ENCODE results near the gene BMPR1B.

GRCh38 chr4:94892051-94892450, 134.3 kb downstream of the BMPR1B start:
- TF ChIP-seq, protein P1, sequence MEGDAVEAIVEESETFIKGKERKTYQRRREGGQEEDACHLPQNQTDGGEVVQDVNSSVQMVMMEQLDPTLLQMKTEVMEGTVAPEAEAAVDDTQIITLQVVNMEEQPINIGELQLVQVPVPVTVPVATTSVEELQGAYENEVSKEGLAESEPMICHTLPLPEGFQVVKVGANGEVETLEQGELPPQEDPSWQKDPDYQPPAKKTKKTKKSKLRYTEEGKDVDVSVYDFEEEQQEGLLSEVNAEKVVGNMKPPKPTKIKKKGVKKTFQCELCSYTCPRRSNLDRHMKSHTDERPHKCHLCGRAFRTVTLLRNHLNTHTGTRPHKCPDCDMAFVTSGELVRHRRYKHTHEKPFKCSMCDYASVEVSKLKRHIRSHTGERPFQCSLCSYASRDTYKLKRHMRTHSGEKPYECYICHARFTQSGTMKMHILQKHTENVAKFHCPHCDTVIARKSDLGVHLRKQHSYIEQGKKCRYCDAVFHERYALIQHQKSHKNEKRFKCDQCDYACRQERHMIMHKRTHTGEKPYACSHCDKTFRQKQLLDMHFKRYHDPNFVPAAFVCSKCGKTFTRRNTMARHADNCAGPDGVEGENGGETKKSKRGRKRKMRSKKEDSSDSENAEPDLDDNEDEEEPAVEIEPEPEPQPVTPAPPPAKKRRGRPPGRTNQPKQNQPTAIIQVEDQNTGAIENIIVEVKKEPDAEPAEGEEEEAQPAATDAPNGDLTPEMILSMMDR (conservative IDR thresholded peaks at IDR 0.05; ENCODE audit: low read depth, low read length): 0 out of 2 replicates have a peak, but pooled peaks have one; percentile 22
- TF ChIP-seq EZH2phosphoT487 (IDR thresholded peaks at IDR 0.05; ENCODE audit: borderline replicate concordance, low read length): no peak

All from PC-3 (cell line).